Coronary artery (tissue), 2 donors: ENCODE measurements around the gene SPTBN4.

ENCODE experiments used
- DNase-seq: peaks from one replicate; pipeline ENCODE4 v3.0.0-alpha.2; 2017; ENCODE audit warnings: low spot score
- H3K27ac ChIP-seq, 2 donors: fragments of 200-600 bp; sonication (generic); one replicate each; pipeline ENCODE4 v1.5.1; 2016 to 2019
- H3K4me3 ChIP-seq: fragments of 200-600 bp; sonication (generic); 2 replicates; pipeline ENCODE4 v1.5.1; 2016; ENCODE audit warnings: mild to moderate bottlenecking, moderate library complexity
- TF ChIP-seq, protein P1 (sequence below): fragments of 200-600 bp; sonication (generic); IDR thresholded peaks from one replicate; pipeline ENCODE4 v1.5.1; 2019; ENCODE audit warnings: antibody characterized with exemption

SPTBN4 gene

DNA sequence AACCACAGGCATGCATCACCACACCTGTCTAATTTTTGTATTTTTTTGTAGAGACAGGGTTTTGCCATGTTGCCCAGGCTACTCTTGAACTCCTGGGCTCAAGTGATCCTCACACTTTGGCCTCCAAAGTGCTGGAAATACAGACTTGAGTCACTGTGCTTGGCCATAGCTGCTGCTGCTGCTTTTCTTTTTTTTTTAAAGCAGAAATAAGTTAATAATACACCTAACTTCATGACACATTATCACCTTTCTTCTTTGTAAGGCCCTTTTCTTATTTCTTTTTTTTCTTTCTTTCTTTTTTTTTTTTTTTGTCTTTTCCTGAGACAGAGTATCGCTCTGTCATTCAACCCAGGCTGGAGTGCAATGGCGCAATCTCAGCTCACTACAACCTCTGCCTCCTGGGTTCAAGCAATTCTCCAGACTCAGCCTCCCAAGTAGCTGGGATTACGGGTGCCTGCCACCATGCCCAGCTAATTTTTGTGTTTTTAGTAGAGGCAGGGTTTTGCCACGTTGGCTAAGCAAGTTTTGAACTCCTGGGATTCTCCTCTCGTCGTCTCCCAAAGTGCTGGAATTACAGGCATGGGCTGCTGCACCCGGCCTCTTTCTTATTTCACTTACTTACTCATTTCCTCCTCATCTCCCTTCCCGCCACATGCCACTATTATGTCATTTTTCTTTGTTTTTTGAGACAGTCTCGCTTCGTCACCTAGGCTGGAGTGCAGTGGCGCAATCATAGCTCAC, 118.6 kb downstream of the SPTBN4 start:
- no peak for DNase-seq
- Histone ChIP-seq H3K27ac (no peak overlapping the region), H3K4me3 (no peak overlapping the region)
- TF ChIP-seq, protein P1, sequence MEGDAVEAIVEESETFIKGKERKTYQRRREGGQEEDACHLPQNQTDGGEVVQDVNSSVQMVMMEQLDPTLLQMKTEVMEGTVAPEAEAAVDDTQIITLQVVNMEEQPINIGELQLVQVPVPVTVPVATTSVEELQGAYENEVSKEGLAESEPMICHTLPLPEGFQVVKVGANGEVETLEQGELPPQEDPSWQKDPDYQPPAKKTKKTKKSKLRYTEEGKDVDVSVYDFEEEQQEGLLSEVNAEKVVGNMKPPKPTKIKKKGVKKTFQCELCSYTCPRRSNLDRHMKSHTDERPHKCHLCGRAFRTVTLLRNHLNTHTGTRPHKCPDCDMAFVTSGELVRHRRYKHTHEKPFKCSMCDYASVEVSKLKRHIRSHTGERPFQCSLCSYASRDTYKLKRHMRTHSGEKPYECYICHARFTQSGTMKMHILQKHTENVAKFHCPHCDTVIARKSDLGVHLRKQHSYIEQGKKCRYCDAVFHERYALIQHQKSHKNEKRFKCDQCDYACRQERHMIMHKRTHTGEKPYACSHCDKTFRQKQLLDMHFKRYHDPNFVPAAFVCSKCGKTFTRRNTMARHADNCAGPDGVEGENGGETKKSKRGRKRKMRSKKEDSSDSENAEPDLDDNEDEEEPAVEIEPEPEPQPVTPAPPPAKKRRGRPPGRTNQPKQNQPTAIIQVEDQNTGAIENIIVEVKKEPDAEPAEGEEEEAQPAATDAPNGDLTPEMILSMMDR: no peak

DNA sequence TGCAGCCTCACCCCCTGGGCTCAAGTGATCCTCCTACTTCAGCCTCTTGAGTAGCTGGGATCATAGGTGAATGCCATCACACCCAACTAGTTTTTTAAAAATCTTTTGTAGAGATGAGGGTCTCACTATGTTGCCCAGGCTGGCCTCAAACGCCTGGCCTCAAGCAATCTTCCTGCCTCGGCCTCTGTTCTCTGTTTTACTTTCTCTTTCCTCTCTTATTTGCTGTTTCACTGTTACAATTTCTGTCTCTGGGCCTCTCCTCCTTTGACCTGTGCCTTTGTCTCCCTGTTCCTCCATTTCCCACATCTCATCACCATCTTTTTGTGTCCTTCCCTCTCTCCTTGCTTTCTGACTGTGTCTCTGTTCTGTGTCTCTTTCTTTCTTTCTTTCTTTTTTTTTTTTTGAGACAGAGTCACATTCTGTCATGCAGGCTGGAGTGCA, 119.2 kb downstream of the SPTBN4 start:
- H3K4me3 ChIP-seq: no peak overlapping the region
- TF ChIP-seq, protein P1: no peak
- H3K27ac ChIP-seq: no peak overlapping the region
- no peak for DNase-seq

DNA sequence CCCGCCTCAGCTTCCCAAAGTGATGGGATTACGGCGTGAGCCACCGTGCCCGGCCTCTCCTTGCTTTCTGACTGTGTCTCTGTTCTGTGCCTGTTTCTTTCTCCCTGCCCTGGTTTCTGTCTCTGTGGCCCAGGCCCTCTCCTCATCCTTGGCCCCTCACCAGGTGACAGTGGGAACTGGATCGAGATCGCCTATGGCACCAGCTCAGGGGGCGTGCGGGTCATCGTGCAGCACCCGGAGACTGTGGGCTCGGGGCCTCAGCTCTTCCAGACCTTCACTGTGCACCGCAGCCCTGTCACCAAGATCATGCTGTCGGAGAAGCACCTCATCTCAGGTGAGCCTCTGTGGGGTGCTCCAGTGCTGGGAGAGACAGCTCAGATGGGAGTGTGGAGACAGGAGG, 119.8 kb downstream of the SPTBN4 start:
- Histone ChIP-seq H3K4me3 (no peak overlapping the region), H3K27ac (no peak overlapping the region)
- TF ChIP-seq, protein P1: no peak
- DNase-seq: no peak

DNA sequence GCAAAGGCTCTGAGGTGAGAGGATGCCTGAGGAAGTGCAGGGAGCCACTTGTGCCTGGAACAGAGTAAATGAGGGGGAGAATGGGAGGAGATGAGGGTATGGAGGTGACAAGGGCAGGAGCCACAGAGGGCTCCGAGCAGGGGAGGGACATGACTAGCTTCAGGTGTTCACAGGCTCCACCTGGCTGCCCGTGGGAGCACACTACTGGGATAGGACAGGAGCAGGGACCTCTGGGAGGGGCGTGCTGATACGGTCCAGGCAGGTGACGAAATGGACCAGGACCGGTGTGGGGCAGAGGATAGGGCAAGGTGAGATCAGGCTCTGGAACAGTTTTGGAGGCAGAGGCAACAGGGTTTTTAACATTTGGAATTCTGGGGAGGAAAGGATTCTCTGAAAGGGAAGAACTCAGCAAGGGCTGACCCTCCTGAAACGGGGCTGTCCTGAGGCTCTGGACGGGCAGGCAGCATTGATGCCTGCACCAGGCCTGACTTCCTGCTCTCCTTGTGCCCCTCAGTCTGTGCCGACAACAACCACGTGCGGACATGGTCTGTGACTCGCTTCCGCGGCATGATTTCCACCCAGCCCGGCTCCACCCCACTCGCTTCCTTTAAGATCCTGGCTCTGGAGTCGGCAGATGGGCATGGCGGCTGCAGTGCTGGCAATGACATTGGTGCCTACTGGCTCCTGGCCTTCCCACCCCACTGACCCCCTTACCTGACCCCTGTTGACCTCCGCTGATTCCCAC, 121.5 kb downstream of the SPTBN4 start:
- DNase-seq: no peak
- TF ChIP-seq, protein P1: no peak

DNA sequence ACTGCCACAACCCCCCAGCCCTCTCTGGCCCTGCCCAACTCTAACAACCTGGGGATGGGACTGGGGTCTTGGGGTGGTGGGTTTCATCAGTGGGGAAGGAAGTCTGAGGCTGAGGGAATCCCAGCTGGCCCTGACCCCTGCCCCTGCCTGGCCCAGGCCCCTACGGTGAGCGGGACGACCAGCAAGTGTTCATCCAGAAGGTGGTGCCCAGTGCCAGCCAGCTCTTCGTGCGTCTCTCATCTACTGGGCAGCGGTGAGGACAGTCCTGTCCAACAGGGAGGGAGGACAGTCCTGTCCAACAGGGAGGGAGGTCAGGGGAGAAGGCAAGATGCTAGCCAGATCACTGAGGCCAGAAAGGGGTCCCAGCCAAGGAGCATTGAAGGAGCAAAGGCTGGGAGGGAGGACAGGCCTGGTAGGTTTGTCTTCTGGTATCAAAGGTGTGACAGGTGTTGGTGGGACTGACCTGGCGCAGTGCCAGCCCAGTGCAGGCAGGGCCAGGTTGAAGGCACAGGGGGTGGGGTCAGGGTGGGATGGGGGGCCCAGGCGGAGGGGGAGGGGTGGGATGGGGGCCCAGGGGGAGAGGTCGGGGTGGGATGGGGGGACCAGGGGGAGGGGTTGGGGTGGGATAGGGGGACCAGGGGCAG, 122.2 kb downstream of the SPTBN4 start:
- Histone ChIP-seq H3K27ac (no peak overlapping the region), H3K4me3 (no peak overlapping the region)
- DNase-seq: no peak
- TF ChIP-seq, protein P1: no peak

More for the DNA sequence above, 121.5 kb downstream of the SPTBN4 start:
- Histone ChIP-seq H3K27ac (no peak overlapping the region), H3K4me3 (no peak overlapping the region)

DNA sequence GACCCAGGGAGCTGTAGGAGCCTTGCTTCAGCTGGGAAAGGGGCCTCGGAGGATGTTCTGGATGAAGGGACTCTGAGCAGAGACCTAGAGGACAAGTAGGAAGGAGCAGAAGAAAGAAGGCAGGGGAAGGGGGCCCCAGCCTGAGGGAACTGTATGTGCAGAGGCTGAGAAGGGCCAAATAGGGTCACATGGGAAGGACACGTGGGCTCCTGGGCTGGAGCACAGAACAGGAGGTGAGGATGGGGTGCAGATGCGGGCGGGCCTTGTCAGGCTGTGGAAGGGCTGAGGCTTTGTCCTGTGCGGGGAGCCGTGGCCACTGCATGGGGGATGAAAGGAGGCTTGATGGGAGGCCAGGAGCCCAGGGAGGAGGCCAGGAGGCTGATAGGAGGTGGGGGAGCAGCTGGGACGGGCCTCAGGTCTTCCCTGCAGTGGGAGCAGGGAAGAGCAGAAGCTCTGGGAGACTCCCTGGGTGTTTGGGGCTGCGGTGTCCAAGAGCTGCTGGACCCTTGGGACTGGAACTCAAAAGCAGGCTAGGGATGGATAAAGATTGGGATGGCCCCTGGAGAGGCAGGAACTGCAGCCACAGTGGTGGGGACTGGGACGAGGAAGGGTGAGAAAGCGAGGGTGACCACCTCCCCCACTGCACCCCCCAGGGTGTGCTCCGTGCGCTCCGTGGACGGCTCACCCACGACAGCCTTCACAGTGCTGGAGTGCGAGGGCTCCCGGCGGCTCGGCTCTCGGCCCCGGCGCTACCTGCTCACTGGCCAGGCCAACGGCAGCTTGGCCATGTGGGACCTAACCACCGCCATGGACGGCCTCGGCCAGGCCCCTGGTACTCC, 123.0 kb downstream of the SPTBN4 start:
- no peak overlapping the region for H3K4me3 ChIP-seq
- TF ChIP-seq, protein P1: no peak
- DNase-seq: no peak
- no peak overlapping the region for H3K27ac ChIP-seq
